GM23248 (cell line): Measurements from ENCODE around the gene PAPOLA.

Experiments used
- EZH2 ChIP-seq: fragments of 200-600 bp; sonication (generic); IDR thresholded peaks from 2 replicates; pipeline ENCODE4 v1.6.1; 2018; ENCODE audit warnings: antibody characterized with exemption, mild to moderate bottlenecking; ENCODE audit not compliant: insufficient read depth, poor library complexity, severe bottlenecking
- EZH2phosphoT487 ChIP-seq: fragments of 200-600 bp; sonication (generic); IDR thresholded peaks from 2 replicates; pipeline ENCODE4 v1.6.1; 2018; ENCODE audit warnings: antibody characterized with exemption, moderate library complexity, mild to moderate bottlenecking, low read depth; ENCODE audit not compliant: insufficient read depth

DNA sequence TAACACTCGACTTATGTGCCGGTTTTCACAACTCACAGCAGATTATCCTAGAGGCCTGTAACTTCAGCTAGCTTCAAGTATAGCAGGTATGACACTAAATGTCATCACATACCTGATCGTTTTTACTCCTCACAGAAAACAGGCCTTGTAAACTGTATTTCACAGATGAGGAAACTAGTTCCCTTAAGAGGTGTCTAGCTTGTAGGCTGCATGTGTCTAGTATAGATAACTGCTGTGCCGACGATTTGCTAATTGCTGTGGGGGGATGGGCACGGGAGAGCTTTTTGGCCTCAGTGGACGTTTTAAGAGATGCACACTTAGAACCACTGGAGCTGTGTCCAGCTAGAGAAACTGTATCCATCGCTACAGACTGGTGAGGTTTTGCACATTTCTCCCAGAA is 78.8 kb downstream of the PAPOLA start:
- TF ChIP-seq EZH2phosphoT487 (no peak), EZH2 (no peak)
